ENCODE data around the gene FLNB.

DNA sequence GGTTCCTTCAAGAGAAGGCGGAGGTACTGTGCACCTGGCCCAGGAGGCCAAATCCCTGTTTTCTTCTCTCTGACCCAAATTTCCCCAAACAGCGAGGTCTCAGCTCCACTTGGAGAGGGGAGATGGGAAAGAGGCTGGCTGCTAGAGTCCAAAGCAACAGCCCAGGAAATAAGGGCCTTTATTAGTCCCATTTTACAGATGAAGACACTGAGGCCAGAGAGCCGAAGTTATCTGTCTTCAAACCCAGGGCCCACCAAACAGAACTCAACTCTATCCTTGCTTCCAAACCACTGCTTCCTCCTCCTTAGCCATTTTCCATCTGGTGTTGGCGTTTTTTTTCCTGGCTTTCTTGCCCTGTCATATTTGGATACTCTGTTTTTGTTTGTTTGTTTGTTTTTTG is 22.0 kb upstream of the FLNB start:
- TF ChIP-seq POLR2A (IDR thresholded peaks at IDR 0.05) (no peak), EP300 (IDR thresholded peaks at IDR 0.05) (no peak)
